Right lobe of liver (tissue), 6 donors: Measurements from ENCODE around the gene PTPRT. TPM values are rescaled to one million over a fixed set of nuclear protein-coding genes. Genes with fewer than 3 reads are reported as not detected.

Experiments
- ATAC-seq, 4 donors: fragments of 200-7000 bp; cut with Tn5 transposase; one replicate each; pipeline ENCODE4 v1.9.1; 2020; ENCODE audit warnings: mild to moderate bottlenecking in 4 of 4, moderate library complexity in 4 of 4
- DNase-seq, 3 donors: peaks; one replicate each; pipeline ENCODE4 v3.0.0-alpha.2; 2020
- H3K27ac ChIP-seq, 3 donors: fragments of 200-600 bp; one replicate each; pipeline ENCODE4 v1.8.0; 2022
- H3K27me3 ChIP-seq, 2 donors: fragments of 200-600 bp; one replicate each; pipeline ENCODE4 v1.8.0; 2022
- H3K36me3 ChIP-seq, 4 donors: fragments of 200-600 bp; sonication (generic) in 1 of 4; one replicate each; pipeline versions ENCODE4 v1.5.1 to v1.8.0; 2017 to 2022; ENCODE audit warnings: control low read depth in 1 of 4
- H3K4me1 ChIP-seq, 4 donors: fragments of 200-600 bp; sonication (generic) in 1 of 4; one replicate each; pipeline versions ENCODE4 v1.5.1 to v1.8.0; 2017 to 2022; ENCODE audit warnings: control low read depth in 1 of 4
- H3K4me3 ChIP-seq, 3 donors: fragments of 200-600 bp; one replicate each; pipeline ENCODE4 v1.8.0; 2022
- H3K9me3 ChIP-seq, 4 donors: fragments of 200-600 bp; sonication (generic) in 1 of 4; one replicate each; pipeline versions ENCODE4 v1.5.1 to v1.8.0; 2017 to 2022; ENCODE audit warnings: control low read depth in 1 of 4
- POLR2A ChIP-seq: fragments of 450-650 bp; IDR thresholded peaks from one replicate; pipeline ENCODE4 v1.6.1; 2017; ENCODE audit warnings: antibody characterized with exemption, mild to moderate bottlenecking
- WGBS: methylation state at CpG from one replicate; pipeline ENCODE4 v1.1.6; 2018; ENCODE audit warnings: low coverage, low lambda C conversion rate; ENCODE audit not compliant: insufficient coverage; ENCODE audit errors: missing lambda C conversion rate; 5-methylcytosine and 5-hydroxymethylcytosine counted together
- intact Hi-C, 2 donors: fragments of 100-400 bp; cut with DNase I; formaldehyde crosslinking; loops; one replicate each; pipeline versions ENCODE4 v1.11.2 to v1.14.1; 2022
- total RNA-seq, 6 experiments: library from RNA; depleted of rRNA in 2 of 6; stranded (reverse); fragments of >200 nt in 2 of 6; fragmentation: NEBNext Ultra II Directional in 3 of 6; extraction: Animal tissue kit (Norgen Biotek cat#: 25700) in 3 of 6; gene quantifications; one replicate each; pipeline versions ENCODE4 v1.1.0 to v1.2.4, GENCODE V29; 2016 to 2023
- TF ChIP-seq, protein P1 (sequence below), 4 donors: fragments of 200-600 bp in 3 of 4; fragments of 450-650 bp in 1 of 4; IDR thresholded peaks; one replicate each; pipeline versions ENCODE4 v1.5.1 to v1.8.0; 2016 to 2022; ENCODE audit warnings: antibody characterized with exemption in 4 of 4, mild to moderate bottlenecking in 2 of 4
- donor health status: DM: no; HTN: yes; CAD: no.
- donor health status: DM: no; HTN: no; CAD: no.
- donor health status: DM: no; HTN: no; CAD: no.
- donor health status: DM: no; HTN: yes; CAD: no.
- donor health status: DM: no; HTN: yes; CAD: no.

PTPRT gene
- total RNA-seq, 6 experiments from 2014 or later: 0.18 to 1.0 (median 0.51) TPM

GRCh38 chr20:42837456-42837855 is 352.2 kb downstream of the PTPRT start:
- H3K4me3 ChIP-seq: no peak overlapping the region
- H3K9me3 ChIP-seq: no peaks in the 10 kb centered on the region
- no peaks in the 10 kb centered on the region for H3K36me3 ChIP-seq
- no peaks in the 10 kb centered on the region for H3K4me1 ChIP-seq
- H3K27me3 ChIP-seq: no peaks in the 10 kb centered on the region
- intact Hi-C loops: no loop called here
- no peak for ATAC-seq
- no peak for DNase-seq
- TF ChIP-seq, protein P1, sequence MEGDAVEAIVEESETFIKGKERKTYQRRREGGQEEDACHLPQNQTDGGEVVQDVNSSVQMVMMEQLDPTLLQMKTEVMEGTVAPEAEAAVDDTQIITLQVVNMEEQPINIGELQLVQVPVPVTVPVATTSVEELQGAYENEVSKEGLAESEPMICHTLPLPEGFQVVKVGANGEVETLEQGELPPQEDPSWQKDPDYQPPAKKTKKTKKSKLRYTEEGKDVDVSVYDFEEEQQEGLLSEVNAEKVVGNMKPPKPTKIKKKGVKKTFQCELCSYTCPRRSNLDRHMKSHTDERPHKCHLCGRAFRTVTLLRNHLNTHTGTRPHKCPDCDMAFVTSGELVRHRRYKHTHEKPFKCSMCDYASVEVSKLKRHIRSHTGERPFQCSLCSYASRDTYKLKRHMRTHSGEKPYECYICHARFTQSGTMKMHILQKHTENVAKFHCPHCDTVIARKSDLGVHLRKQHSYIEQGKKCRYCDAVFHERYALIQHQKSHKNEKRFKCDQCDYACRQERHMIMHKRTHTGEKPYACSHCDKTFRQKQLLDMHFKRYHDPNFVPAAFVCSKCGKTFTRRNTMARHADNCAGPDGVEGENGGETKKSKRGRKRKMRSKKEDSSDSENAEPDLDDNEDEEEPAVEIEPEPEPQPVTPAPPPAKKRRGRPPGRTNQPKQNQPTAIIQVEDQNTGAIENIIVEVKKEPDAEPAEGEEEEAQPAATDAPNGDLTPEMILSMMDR (IDR thresholded peaks at IDR 0.05): no peak
- no peak for TF ChIP-seq POLR2A
- 54% methylated on average over 3 of the region's 3 CpGs for WGBS
- no peak overlapping the region for H3K27ac ChIP-seq

- Histone ChIP-seq H3K27me3 (no peaks in the 10 kb centered on the region), H3K36me3 (no peaks in the 10 kb centered on the region), H3K27ac (no peak overlapping the region), H3K4me1 (no peaks in the 10 kb centered on the region), H3K4me3 (no peak overlapping the region), H3K9me3 (no peaks in the 10 kb centered on the region)
- no peak for DNase-seq
- TF ChIP-seq POLR2A: no peak
- TF ChIP-seq, protein P1 (IDR thresholded peaks at IDR 0.05): no peak
- ATAC-seq: no peak
- 71% methylated on average over 5 of the region's 5 CpGs for WGBS
- intact Hi-C loops: no loop called here
Measured at GRCh38 chr20:42836339-42836738, 353.4 kb downstream of the PTPRT start.

GRCh38 chr20:42807876-42808275 is 381.8 kb downstream of the PTPRT start:
- Histone ChIP-seq H3K27ac (no peak overlapping the region), H3K9me3 (no peaks in the 10 kb centered on the region), H3K4me1 (no peaks in the 10 kb centered on the region), H3K27me3 (no peaks in the 10 kb centered on the region), H3K4me3 (no peak overlapping the region), H3K36me3 (no peaks in the 10 kb centered on the region)
- TF ChIP-seq, protein P1 (IDR thresholded peaks at IDR 0.05): no peak
- no peak for TF ChIP-seq POLR2A
- ATAC-seq (no peak), DNase-seq (no peak)
- WGBS: 52% methylated on average over 6 of the region's 6 CpGs
- intact Hi-C loops: no loop called here

DNA sequence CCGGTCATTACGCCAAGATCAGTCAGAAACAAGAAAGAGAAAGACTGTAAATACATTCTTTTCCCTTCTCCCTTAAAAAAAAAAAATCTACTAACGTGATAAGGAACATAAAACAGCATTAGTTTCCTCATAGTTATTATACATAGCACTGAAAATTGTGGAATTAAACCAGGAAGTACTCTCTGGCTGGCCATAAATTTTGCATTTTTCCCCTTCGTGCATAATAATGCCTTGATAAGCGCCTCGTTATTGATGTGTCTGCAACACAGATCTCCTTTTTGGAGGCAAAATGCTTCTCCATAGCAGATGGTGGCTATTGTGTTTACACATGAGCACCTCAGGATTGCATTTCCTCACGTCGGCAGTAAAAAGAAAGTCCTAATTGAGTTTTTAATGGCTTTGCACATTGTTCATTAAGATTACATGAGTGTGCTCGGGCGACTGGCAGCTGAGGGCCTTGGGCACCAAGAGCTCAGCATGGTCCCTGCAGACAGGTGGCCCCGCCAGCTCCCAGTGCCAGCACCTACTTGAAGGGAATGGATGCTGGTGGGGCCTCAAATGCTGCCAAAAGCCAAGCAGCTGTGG is 394.5 kb downstream of the PTPRT start:
- 71% methylated on average over 11 of the region's 11 CpGs for WGBS
- no peak for DNase-seq
- TF ChIP-seq, protein P1 (IDR thresholded peaks at IDR 0.05): no peak
- no peak for TF ChIP-seq POLR2A

GRCh38 chr20:42792052-42792451 is 397.7 kb downstream of the PTPRT start:
- H3K4me1 ChIP-seq: no peaks in the 10 kb centered on the region
- H3K4me3 ChIP-seq: no peak overlapping the region
- H3K27ac ChIP-seq: no peak overlapping the region
- 100% methylated on average over 1 of the region's 1 CpG for WGBS
- ATAC-seq (no peak), DNase-seq (no peak)
- intact Hi-C loops: no loop called here
- no peak for TF ChIP-seq POLR2A
- TF ChIP-seq, protein P1 (IDR thresholded peaks at IDR 0.05): no peak
- H3K9me3 ChIP-seq: no peaks in the 10 kb centered on the region
- no peaks in the 10 kb centered on the region for H3K27me3 ChIP-seq
- H3K36me3 ChIP-seq: no peaks in the 10 kb centered on the region

More for the DNA sequence above, 394.5 kb downstream of the PTPRT start:
- Histone ChIP-seq H3K9me3 (no peaks in the 10 kb centered on the region), H3K36me3 (no peaks in the 10 kb centered on the region), H3K4me1 (no peaks in the 10 kb centered on the region), H3K27ac (no peak overlapping the region), H3K27me3 (no peaks in the 10 kb centered on the region), H3K4me3 (no peak overlapping the region)
- intact Hi-C loops: no loop called here
- no peak for ATAC-seq
